NCI-H460 (cell line): ENCODE measurements around the gene IQCC. TPM values are rescaled to one million over a fixed set of nuclear protein-coding genes. Genes with fewer than 3 reads are reported as not detected.

Source experiments
- DNase-seq: peaks from one replicate; pipeline ENCODE4 v3.0.0-alpha.2; 2016; ENCODE audit warnings: low read depth; ENCODE audit errors: extremely low read depth
- total RNA-seq: library from RNA; depleted of rRNA; stranded (reverse); fragments of >200 nt; shearing (Covaris generic); gene quantifications from 2 replicates; pipeline ENCODE4 v1.2.3, GENCODE V29; 2014; rRNA removed

The IQCC gene
- total RNA-seq, 1 experiment from 2014 or later, result 2.9 TPM

- DNase-seq, result no peak
These were observed 49.9 kb downstream of the IQCC start for GRCh38 chr1:32255072-32256071.

GRCh38 chr1:32256473-32257226, 51.2 kb downstream of the IQCC start:
- no peak for DNase-seq

GRCh38 chr1:32257227-32257508, 51.7 kb downstream of the IQCC start:
- no peak for DNase-seq

Other genes starting within 250 kb of the IQCC start
- gene KHDRBS1, start 191.8 kb upstream of the IQCC start, total RNA-seq, result 39.2 and 45.1 TPM in 2 replicates
- gene TMEM39B, start 132.7 kb upstream of the IQCC start, total RNA-seq, result 6.2 and 8.6 TPM in 2 replicates
- 34.3 and 37.3 TPM in 2 replicates for gene KPNA6, start 97.6 kb upstream of the IQCC start, total RNA-seq
- 42.2 and 46.2 TPM in 2 replicates for gene TXLNA, start 26.0 kb upstream of the IQCC start, total RNA-seq
- 2.4 and 2.7 TPM in 2 replicates for gene CCDC28B, start 5.1 kb upstream of the IQCC start, total RNA-seq
- not detected in 2 replicates for gene DCDC2B, start 3.4 kb downstream of the IQCC start, total RNA-seq
- gene TMEM234, start 16.7 kb downstream of the IQCC start, total RNA-seq, result 5.4 and 6.5 TPM in 2 replicates
- gene EIF3I, start 16.7 kb downstream of the IQCC start, total RNA-seq, result 288 and 292 TPM in 2 replicates
- not detected in 2 replicates for gene FAM167B, start 41.6 kb downstream of the IQCC start, total RNA-seq
- not detected in 2 replicates for gene LCK, start 45.6 kb downstream of the IQCC start, total RNA-seq
- gene HDAC1, start 86.4 kb downstream of the IQCC start, total RNA-seq, result 34.6 and 35.6 TPM in 2 replicates
- gene MARCKSL1, start 130.6 kb downstream of the IQCC start, total RNA-seq, result 16.2 and 21.6 TPM in 2 replicates
- 3.6 and 5.0 TPM in 2 replicates for gene FAM229A, start 156.8 kb downstream of the IQCC start, total RNA-seq
- 0.57 and 0.98 TPM in 2 replicates for gene TSSK3, start 156.9 kb downstream of the IQCC start, total RNA-seq
- gene BSDC1, start 188.8 kb downstream of the IQCC start, total RNA-seq, result 21.6 and 24.2 TPM in 2 replicates